Measurements from ENCODE around the gene EPHB1.

GRCh38 chr3:134974624-134975023 is 179.6 kb downstream of the EPHB1 start:
- no peak for TF ChIP-seq CTCF (IDR thresholded peaks at IDR 0.05; ENCODE audit: extremely low read depth in 1 of 2, insufficient read depth in 1 of 2, low read depth in 1 of 2, low read length in 2 of 2)
- TF ChIP-seq JUN (IDR thresholded peaks at IDR 0.05; ENCODE audit: borderline replicate concordance, insufficient read depth, insufficient read length, low read depth) = no peak
- TF ChIP-seq EZH2 (IDR thresholded peaks at IDR 0.05; ENCODE audit: borderline replicate concordance, low read depth, low read length, severe bottlenecking) = no peak
